ENCODE results near the gene SH3PXD2A. TPM values are rescaled to one million over a fixed set of nuclear protein-coding genes. Genes with fewer than 3 reads are reported as not detected.

Gene SH3PXD2A
- total and polyA plus RNA-seq, 2 experiments from 2014 or later, result 1.8 to 5.0 TPM

- Histone ChIP-seq H4K20me1 (replicated peaks; ENCODE audit: insufficient read depth) (no peaks in the 10 kb centered on the region), H3K27me3 (ENCODE audit: insufficient read depth) (peaks cover 18% of the 10 kb centered on the region), H3K79me2 (replicated peaks; ENCODE audit: insufficient read depth) (no peaks in the 10 kb centered on the region), H3F3A (replicated peaks; ENCODE audit: low read depth) (no peaks in the 10 kb centered on the region), H3K4me3 (no peak overlapping the region), H3K4me2 (no peak overlapping the region), H2AFZ (no peak overlapping the region), H3K27ac (ENCODE audit: low read depth) (no peak overlapping the region), H3K36me3 (ENCODE audit: insufficient read depth) (no peaks in the 10 kb centered on the region), H3K9me2 (ENCODE audit: insufficient read depth) (no peaks in the 10 kb centered on the region), H3K4me1 (ENCODE audit: insufficient read depth) (no peaks in the 10 kb centered on the region)
- H3K27me3 Mint-ChIP-seq (ENCODE audit: insufficient read depth, low read depth, poor library complexity), result peaks cover 15% of the 10 kb centered on the region
- ATAC-seq (no peak), DNase-seq (ENCODE audit: low spot score) (no peak)
- no peaks in the 10 kb centered on the region for H3K9me3 Mint-ChIP-seq
- H3K4me1 Mint-ChIP-seq, result no peaks in the 10 kb centered on the region; the same call in 2 of the 3 replicates
- H3K36me3 Mint-ChIP-seq (ENCODE audit: low read depth), result no peaks in the 10 kb centered on the region
- H3K27ac Mint-ChIP-seq, result no peak overlapping the region
- TF ChIP-seq REST (IDR thresholded peaks at IDR 0.05; ENCODE audit: unreplicated experiment), result no peak
- TF ChIP-seq CTCF (conservative IDR thresholded peaks at IDR 0.05; ENCODE audit: low read depth in 2 of 2), result no peak
- TF ChIP-seq ZNF331 (CRISPR knock-in tag; IDR thresholded peaks at IDR 0.05; ENCODE audit: low read depth), result no peak
- no peak for TF ChIP-seq POLR2AphosphoS5 (IDR thresholded peaks at IDR 0.05; ENCODE audit: low read depth)
- TF ChIP-seq ZNF462 (CRISPR knock-in tag; IDR thresholded peaks at IDR 0.05), result no peak
- no peak for TF ChIP-seq ZNF114 (CRISPR knock-in tag; IDR thresholded peaks at IDR 0.05)
- TF ChIP-seq EZH2 (IDR thresholded peaks at IDR 0.05; ENCODE audit: low read depth, unreplicated experiment), result no peak
- TF ChIP-seq EZH2phosphoT487 (IDR thresholded peaks at IDR 0.05; ENCODE audit: unreplicated experiment), result no peak
- no peak for TF ChIP-seq ETS1 (IDR thresholded peaks at IDR 0.05)
- TF ChIP-seq JUNB (IDR thresholded peaks at IDR 0.05; ENCODE audit: unreplicated experiment), result no peak
- no peak for TF ChIP-seq NANOG (IDR thresholded peaks at IDR 0.05; ENCODE audit: borderline replicate concordance)
- TF ChIP-seq STAT1 (IDR thresholded peaks at IDR 0.05; ENCODE audit: unreplicated experiment), result no peak
- no peak for TF ChIP-seq CREB1 (CRISPR knock-in tag; IDR thresholded peaks at IDR 0.05; ENCODE audit: low read depth)
- H3K4me3 Mint-ChIP-seq, result no peak overlapping the region
Observed at GRCh38 chr10:103552856-103553742, 302.3 kb downstream of the SH3PXD2A start.
